DMS 273 (cell line): ENCODE results near the gene PMVK.
"Not testable (repeated sequence)": the region's sequence is repeated elsewhere in the genome, so short reads cannot be mapped to it uniquely, and the experiment has no call there.

Experiments
- DNase-seq: peaks from one replicate; lab custom pipeline; 2025; ENCODE audit not compliant: unreplicated experiment; lab: John Stamatoyannopoulos, UW

Gene PMVK

DNA sequence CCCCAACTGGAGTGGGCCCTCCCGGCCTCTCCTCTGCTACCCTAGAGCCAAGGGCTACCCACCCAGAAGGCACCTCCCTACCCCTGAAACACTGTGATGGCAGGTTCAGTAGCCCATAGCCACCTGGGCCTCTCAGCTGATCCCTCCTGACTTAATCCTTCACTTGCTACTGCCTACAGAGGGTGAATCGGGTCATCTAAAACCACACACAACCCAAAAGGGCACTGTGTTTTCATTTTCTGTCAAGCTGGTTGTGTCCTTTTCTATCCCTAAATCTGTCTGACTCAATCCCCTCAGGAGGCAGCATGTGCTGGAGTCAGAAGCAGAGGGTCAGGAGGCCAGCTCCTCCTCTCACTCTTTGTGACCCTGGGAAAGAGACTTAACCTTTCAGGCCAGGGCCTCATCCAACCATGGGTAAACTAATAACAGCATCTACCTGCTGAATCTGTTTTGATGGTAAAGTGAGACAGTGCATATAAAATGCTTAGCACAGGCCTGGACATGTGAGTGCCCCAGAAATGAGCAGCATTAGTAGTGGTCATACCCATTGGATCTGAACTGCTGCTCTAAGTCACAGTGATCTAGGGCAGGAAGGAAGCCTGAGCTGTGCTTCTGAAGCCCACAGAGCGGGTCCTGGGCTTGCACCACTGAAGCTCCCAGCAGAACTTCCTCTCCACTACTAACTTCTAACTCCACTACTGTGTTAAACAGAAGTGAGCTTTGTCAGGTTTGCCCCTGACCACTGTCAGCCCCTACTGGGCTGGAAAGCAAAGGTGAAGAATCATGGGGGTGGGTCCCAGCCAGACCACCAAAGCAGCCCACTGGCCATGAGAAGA, 11.0 kb downstream of the PMVK start:
- no peak for DNase-seq

DNA sequence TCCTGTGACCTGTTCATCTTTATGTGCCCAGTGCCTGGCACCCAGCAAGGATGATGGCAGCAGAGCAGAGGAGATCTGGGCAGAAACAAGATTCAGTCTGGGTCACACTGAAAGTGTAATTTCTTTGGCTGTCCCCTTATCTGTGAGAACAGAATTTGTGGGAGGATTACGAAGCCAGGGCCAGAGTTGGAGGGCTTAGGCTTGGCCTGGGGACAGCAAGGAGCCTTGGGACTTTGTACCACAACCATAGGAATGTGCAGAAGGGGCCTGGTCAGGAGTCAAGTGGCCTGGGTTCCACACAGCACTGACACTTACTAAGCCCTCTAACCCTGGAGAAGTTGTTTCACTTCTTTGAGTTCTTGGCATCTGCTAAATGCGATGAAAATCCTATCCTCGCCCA, 12.8 kb downstream of the PMVK start:
- no peak for DNase-seq

DNA sequence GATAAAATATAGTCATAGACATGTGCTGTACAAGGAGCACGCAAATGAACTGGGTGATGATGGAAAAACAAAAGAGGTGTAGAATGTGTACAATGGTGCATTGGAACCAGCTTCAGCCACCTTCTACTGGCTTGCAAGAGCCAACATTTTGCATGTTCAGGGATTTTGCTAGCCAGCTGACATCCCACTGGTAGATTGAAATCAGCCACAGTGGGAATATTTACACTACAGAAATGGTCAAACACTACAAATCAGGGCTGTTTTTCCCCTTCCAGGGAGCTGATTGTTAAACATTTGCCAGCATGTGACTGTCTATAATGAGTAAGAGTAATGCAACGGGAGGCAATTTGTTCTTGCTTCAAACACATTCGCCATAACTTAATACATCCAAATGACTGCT, 23.2 kb downstream of the PMVK start:
- no peak for DNase-seq

DNA sequence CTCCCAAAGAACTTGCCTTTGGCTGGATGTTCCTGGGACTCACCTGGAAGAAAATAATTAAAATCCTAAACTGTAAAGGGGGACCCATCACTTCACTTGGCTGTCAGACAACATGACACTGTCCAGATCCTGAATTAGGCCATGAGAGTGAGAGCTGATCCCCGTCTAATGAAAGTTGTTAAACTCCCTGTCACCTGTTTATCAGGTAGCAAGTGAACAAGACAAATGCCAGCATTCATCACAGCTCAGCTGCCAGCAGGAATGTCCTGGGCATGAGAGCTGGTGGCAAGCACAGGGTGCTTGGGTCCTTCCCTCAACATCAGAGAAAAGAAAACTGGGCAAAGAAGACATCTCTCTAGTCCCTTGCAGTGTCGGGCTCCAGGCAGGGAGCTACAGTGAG, 23.8 kb downstream of the PMVK start:
- no peak for DNase-seq

DNA sequence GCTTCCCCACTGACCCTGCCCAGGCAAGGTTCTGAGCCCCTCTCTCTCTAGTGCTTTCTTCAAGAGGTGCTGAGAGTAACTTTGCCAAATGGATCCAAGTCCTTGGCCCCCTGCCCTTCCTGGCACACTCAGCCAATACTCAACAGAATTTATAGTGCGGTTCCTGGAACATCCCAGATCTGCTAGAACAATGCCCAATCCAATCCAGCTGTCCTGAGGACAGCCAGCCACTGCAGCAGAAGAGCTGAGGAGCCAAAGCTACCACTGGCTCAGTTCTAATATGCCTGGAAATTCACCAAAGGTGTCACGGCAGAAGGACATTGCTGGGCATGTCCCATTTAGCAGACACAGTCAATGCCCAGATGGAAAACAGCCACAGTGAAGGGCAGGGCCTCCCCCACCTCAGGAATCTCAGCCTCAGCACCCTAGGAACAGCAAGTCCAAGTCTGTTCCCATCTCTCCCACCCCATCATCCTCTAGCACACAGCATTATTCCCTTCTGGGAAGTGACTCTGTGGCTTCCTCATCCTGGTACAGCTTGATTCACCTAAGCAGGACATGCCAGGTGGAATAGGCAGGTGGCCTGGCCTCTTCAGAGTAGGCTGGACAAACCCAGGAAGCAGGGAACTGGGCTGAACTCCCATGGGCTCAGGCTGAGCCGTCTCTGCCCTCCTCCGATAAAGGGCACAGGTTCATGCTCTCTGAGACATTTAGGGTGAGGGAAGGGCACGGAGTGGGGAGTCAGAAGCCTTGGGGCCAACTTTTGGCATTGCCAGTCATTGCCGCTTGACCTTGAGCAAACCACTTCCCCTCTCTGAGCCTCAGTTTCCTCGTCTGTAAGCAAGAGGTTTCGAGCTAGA, 24.6 kb downstream of the PMVK start:
- DNase-seq, result no peak

DNA sequence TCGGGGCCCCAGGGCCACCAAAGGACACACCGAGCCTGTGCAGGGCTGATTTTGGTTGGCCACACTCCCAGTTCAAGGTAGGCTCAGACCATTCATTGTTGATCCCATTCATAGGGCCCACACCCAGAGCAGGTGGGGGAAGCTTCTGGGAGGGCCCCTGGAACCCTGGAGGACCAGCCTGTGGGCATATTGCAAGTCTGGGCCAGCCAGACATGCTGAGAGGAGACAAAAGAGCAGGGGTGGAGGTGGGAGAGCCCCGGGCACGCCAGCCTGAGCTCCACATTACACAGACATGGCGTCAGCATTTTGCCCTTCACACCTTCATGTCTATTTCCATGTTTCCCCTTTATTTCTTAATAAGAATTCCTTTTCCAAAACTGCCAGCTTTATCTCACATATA, 25.7 kb downstream of the PMVK start:
- no peak for DNase-seq

DNA sequence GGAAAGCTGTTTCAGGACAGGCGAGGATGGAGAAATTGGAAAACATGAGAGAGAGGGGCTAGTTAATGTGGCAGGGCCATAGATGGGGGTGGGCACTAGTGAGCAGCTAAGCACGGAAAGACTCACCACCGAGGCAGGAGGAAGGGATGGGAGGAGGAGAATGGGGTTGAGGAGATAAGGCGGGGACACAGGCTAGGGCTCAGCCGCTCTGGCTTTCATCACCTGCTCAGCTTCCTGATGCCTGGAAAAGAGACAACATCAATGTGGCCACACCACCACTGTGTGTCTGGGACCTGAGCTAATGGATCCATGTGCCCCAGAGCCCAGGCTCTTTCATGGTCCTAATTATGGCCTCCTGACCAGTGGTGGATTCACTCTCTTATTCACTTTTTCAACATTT, 27.6 kb downstream of the PMVK start:
- DNase-seq, result no peak

DNA sequence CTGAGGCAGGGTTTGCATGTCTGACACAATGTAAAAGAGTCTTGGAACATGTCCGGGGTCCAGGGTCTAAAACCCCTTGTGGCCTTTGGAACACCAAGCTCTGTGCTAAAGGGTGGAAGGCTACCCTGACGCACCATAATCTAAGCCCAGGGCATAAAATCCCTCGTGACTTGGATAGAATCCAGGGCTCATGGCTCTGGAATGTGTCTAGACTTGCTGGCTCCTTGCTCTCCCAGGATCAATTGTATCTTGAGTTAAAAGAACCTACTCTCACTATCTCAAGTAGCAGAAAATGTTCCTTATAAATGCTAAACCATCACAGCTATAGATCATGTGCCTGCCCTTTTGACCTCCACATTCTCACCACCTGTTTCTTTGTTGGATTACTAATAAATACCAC, 28.4 kb downstream of the PMVK start:
- DNase-seq, result not testable (repeated sequence)

DNA sequence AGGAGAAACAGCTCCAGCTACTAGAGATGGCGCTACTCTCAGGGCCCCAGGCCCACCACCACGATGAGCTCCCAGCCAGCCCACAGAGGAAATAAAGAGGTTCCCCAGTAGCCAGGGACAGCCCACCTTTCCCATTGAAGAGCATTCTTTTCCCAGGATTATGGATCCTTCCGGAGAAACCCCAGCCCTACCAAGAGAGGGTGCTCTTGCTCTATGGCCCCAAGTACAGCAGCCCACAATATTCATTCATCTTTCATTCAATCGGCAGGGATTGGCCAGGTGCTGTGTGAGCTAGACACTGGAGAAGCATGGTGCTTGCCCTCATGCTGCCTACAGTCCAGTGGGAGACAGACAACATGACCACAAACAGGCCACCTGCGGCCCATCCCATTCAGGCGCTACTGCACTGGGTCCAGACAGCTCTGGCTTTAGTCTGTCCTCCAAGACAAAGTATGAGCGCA, 29.9 kb downstream of the PMVK start:
- peak; percentile 20 for DNase-seq

DNA sequence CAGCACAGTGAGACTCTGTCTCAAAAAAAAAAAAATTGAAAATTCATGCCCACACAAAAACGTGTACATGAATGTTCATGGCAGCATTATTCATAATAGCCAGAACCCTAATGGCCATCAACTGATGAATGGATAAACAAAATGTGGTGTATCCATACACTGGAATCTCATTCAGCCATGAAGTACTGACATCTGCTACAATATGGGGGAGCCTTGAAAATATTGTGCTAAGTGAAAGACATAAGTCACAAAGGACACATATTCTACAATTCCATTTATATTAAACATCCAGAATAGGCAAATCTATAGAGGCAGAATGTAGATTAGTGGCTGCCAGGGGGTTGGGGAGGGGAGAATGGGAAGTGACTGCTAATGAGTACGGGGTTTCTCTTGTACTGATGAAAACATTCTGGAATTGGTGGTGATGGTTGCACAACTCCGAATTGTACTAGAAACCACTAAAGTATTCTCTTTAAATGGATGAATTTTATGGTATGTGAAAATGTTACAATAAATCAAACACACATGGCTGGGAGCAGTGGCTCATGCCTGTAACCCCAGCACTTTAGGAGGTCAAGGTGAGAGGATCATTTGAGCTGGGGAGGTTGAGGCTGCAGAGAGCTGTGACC, 33.5 kb downstream of the PMVK start:
- no peak for DNase-seq

DNA sequence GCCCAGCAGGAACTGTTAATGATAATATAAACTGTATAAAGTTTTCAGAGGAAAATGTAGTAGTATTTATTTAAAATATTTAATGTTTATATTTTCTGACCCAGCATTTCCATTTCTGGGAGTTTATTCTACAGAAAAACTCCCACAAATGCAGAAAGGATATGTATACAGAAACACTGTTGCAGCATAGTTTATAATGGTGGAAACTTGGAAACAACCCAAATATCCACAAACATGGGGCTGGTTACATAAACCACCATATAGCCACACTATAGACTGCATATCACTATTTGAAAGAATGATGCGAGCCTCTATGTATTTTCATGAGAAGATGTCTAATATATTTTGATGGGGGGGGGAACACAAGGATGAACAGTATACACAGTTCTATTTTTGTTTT, 34.9 kb downstream of the PMVK start:
- no peak for DNase-seq

DNA sequence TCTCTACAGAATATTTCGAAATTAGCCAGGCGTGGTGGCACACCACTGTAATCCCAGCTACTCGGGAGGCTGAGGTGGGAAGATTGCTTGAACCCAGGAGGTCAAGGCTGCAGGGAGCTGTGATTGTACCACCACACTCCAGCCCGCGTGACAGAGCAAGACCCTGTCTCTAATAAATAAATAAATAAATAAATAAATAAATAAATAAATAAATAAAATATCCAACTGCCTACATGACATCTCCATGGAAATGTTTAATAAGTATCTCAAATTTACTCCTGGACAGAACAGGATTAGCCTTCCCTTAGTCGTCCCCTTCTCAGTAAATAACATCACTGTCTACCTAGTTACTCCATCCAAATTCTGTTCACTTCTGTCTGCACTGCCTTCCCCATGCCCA, 37.5 kb downstream of the PMVK start:
- no peak for DNase-seq

DNA sequence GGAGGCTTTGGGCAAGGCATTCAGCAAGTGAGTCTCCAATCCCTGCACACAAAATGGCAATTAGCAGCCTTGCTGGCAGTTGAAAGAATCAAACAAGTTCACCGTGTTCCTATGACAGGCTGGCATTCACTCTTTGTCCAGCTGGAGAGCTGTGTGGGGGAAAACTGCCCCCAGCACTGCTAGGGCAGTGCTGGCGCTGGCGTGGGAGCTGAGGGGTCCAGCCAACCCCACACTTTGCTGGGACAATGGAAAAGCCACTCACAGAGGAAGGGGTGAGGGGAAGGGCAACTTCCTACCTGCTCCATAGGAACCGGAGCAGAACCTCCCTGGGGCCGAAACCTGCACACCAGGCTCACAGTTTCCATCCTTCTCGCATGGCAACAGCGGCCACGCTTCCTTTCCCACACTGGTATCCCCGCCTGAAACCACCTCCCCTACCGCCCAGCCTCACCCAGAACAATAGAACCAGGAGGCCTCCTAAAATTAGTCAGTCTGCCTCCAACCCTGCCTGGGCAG, 39.7 kb downstream of the PMVK start:
- no peak for DNase-seq

DNA sequence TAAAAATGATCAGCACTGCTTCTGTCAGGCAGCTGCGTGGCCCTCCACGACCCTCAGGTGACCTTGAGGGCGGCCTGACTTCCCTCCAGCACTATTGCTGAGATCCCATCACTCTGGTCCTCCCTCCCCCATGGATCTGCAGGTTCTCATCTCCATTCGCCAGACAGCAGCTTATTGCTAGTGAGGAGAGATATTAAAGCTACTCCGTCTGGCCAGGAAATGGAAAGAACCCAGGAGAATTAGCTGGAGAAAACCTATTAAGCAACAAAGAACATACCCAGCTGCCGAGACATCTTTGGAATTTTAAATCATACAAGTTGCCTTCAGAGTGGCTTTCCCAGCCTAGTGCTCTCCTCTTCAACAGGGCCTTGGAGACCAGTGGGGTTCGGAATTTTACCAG, 40.7 kb downstream of the PMVK start:
- no peak for DNase-seq

DNA sequence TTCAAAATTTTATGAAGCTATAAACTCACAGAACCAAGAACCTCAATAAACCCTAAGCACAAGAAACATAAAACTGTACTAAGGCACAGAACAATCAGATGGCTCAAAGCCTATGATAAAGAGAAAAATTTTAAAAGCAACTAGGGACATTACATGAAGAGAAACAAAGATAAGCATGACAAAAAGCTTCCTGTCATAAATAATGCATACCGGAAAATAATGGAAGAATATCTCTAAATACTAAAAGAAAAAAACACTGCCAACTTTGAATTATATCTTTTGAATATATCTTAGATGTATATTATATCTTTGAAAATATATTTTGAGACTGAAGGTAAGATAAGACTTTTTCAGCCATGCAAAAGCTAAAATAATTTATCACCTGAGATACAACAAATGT, 45.1 kb downstream of the PMVK start:
- no peak for DNase-seq

DNA sequence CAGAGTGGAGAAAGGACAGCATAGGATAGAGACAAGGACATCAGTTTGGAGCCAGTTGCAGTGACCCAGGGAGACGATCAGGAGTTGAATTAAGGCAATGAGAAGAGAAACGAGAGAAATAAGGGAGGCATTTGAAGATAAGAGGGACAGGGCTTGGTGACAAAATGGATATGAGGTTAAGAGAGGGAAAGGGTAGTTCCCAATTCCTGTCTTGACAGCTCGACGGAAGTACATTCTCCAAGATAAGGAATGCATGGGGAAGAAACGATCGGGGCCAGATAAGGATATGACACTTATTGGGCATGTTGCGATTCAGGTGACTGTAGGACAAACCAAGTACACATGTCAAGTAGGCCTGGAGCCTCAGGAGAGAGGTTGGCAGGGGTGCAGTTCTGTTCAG, 47.8 kb downstream of the PMVK start:
- no peak for DNase-seq

DNA sequence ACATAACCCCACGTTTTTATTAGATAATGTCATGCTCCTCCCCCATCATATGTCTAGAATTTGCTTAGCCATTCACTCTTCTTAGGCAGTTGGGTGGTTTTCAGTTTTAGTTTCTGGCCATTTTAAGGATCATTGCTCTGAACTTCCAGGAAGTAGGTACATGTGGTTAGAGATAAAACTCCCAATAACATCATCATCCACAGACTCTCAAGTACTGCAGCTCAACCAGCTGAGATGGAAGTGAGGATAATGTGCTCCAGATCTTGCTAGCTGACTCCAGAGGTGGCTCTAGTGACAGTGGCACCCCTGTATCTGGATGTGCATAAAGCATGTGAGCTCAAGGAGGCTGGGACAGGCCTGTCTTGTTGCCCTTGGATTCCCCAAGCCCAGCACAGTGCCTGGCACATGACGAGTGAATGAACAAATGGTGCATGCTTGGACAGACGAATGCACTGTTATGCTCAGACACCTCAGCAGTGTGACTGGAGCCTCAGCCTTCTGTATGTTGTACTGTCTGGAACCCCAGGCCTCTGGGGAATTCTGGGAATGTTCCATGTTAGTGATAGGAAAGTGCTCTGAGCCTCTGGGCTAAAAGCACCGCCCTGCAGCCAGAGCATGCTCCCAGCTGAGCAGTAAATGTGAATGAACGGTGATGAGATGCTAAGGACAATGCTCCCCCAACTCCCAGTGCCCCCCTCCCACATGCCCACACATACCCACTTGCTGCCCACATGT, 50.1 kb downstream of the PMVK start:
- DNase-seq, result no peak

DNA sequence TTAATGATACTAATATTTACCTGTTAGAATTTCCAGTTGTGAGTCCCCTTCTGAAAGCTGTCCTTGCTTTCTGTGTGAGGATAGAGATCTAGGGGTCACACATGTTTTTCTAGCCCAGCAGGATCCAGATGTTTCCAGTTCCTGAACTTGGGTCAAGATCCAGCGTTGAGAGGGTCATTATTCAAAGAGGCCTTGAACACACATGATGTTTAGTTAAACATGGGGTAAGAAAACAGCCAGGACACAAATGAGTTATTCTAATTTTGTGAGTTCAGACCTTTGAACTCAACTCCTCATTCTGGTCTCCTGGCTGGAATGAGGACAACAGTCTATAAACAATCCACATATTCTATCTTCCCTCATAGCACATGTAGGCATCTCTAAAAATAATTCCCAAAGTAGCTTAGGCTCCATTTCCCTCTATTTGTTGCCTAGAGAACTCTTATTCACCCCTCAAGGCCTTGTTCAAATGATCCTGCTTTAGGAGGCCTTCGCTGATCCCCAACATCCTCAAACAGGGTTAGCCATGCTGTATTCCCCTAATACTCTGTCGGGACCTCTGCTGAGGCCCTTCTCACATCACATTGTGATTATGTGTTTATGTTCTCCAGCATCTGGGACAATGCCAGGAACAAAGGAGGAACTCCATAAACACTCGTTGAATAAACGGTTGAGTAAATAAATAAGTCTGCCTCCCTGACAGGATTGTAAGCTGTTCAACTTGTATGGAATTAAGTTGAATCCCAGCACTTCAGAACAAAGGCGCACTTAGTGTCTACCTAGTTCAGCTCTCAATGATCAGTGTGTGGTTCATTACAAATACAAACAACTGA, 51.4 kb downstream of the PMVK start:
- no peak for DNase-seq

DNA sequence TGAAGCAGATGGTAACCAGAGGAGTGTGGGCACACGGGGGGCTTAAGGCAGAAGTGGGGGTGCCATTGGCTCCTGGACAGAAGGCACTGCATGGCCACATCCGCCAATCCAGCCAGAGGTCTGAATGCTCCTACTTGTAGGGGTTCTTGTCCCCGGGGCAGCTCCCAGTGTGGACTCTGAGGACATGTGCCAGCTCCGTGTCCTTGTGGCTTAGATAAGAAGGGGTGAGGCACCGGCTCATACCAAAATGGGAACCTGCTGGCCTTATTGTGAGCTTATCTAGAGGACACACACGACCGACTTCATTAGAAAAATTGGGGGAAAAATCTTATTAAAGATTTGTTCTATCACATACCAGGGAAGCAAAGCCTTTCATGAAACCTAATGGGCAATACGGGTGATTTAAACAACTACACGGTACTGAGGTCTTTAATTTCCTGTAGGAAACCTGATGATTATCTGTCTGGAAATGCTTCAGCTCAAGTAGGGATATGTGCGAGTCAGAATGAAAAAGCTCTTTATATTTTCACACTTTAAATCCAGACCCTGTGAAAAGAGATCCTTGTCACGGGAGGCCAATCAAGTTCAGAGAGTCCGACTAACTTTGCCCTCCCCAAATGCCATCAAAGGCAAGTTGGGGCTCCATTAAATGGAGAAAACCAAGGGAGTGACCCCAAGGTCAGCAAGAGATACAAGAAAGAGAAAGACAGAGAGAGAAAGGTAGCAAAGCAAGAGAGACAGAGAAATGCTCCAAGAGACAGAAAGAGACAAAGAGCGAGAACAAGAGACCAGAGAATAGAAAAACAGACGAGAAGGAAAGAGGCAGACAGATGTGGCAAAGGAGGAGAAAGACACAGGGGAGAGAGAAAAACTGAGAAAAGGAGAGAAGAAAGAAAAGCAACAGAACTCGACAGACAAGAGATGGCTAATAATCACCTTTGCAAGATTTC, 52.3 kb downstream of the PMVK start:
- no peak for DNase-seq
